ENCODE data around the gene PTPN1. TPM values are rescaled to one million over a fixed set of nuclear protein-coding genes. Genes with fewer than 3 reads are reported as not detected.

PTPN1 gene
- total and polyA plus RNA-seq, 10 of the 15 experiments (the other 5 are each of a cell fraction or from before 2014, with no cell fraction given): 15.9 to 74.7 (median 43.9) TPM

DNA sequence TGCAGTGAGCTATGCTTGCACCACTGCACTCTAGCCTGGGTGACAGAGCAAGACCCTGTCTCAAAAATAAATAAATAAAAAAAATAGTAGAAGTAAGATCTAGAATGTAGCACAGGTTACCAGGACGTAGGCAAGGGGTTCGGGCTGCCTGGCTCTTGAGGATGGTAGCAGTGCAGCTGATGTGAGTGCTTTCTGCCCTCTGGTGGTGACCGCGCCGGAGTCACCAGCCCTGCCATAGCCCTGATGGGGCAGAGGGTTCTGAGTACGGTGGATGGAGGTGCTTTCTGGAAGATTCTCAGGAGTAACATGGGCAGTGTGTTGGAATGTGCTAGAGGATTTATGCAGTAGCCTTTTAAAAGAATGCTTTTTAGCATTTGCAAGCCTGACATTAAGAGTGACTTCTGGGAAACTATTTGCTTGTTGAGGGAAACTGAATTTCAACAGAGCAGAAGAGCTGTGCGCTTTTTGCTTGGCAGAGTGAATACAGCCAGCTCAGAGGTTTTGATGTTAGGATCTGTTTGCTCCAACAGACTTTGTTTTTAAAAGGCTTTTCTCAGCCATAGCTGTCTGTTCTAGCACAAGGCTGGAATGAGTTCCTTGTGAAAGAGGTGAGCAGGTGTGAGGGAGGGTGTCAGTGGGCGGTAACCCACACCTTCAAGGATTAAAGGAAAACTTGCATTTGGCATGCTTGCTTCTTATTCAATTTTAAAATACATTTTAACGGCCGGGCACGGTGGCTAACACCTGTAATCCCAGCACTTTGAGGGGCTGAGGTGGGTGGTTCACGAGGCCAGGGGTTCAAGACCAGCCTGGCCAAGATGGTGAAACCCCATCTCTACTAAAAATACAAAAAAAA, 65.9 kb downstream of the PTPN1 start:
- Histone ChIP-seq H3K79me2 (ENCODE audit: control insufficient read depth, insufficient read depth, low read length) (peaks cover 19% of the 10 kb centered on the region), H3K9ac (ENCODE audit: control insufficient read depth, insufficient read depth, low read length) (no peak overlapping the region), H3K4me2 (ENCODE audit: control insufficient read depth, insufficient read depth) (no peak overlapping the region), H3K36me3 (ENCODE audit: control insufficient read depth in 2 of 2, insufficient read depth in 2 of 2, low read length in 1 of 2) (peaks cover 38 to 60% of the 10 kb centered on the region in 2 experiments), H3K27me3 (replicated peaks in 1 of 2; ENCODE audit: control insufficient read depth in 2 of 2, insufficient read depth in 2 of 2, low read length in 1 of 2) (no peaks in the 10 kb centered on the region), H3K4me1 (ENCODE audit: control insufficient read depth, insufficient read depth, low read length) (peaks cover 3% of the 10 kb centered on the region), H2AFZ (ENCODE audit: control insufficient read depth, low read depth, low read length) (no peak overlapping the region), H3K9me3 (replicated peaks; ENCODE audit: control insufficient read depth, insufficient read depth, low read length) (no peaks in the 10 kb centered on the region), H4K20me1 (ENCODE audit: control insufficient read depth, insufficient read depth) (peaks cover 6% of the 10 kb centered on the region; the same call in 1 of the 2 replicates), H3K4me3 (no peak overlapping the region), H3K27ac (ENCODE audit: control insufficient read depth, insufficient read depth) (no peak overlapping the region)
- SMC1A ChIA-PET (ENCODE audit: uncharacterized antibody, unreplicated experiment): interaction anchor here (73.1 kb wide), 1 partner anchor 67 kb away, joined by 2799 read pairs; the partner anchor contains the start of gene PTPN1
- 51% methylated on average over 12 of the region's 12 CpGs for WGBS (ENCODE audit: insufficient coverage, insufficient replicate concordance, low lambda C conversion rate, missing lambda C conversion rate)
- RAD21 ChIA-PET (ENCODE audit: unreplicated experiment): interaction anchor here (0.9 to 4.6 kb wide), 12 partner anchors 35 to 112 kb away, joined by 3 to 36 read pairs (median 6); partner anchors contain the start of gene PTPN1
- no peak for DNase-seq (ENCODE audit: low read depth, low spot score)
- BruUV-seq (replicated peaks): no TSS peak
- FAIRE-seq: peak; percentile 68
- peak; percentile 96 for ATAC-seq
- intact Hi-C loops (cut with micrococcal nuclease; ENCODE audit: unreplicated experiment) (no loop called here), in situ Hi-C loops (cut with MboI) (loop anchor here (5.0 kb wide), 1 partner anchor 104 kb away; no protein-coding TSS in a partner anchor)
- CTCF ChIA-PET: interaction anchor here (0.6 to 11.4 kb wide), 25 partner anchors 8 to 460 kb away, joined by 3 to 240 read pairs (median 5); partner anchors contain the start of gene PTPN1
- POLR2A ChIA-PET: no interaction called here
- no peak for TF ChIP-seq IKZF2 (IDR thresholded peaks at IDR 0.05)
- no peak for TF ChIP-seq POLR2A (IDR thresholded peaks at IDR 0.05; ENCODE audit: low read depth, low read length)
- 0 out of 2 replicates have a peak, but pooled peaks have one; percentile 34 for TF ChIP-seq YY1 (IDR thresholded peaks at IDR 0.05; ENCODE audit: low read depth, low read length)
- TF ChIP-seq FOS (IDR thresholded peaks at IDR 0.05; ENCODE audit: borderline replicate concordance, extremely low read depth, insufficient read length): no peak
- peak; percentile 67; the same call in 1 of the 2 replicates for TF ChIP-seq SMC3 (IDR thresholded peaks at IDR 0.05; ENCODE audit: borderline replicate concordance, low read length)
- peak; percentile 60 for TF ChIP-seq RAD21 (IDR thresholded peaks at IDR 0.05; ENCODE audit: insufficient read depth, low read depth, low read length)
- TF ChIP-seq, protein P1, sequence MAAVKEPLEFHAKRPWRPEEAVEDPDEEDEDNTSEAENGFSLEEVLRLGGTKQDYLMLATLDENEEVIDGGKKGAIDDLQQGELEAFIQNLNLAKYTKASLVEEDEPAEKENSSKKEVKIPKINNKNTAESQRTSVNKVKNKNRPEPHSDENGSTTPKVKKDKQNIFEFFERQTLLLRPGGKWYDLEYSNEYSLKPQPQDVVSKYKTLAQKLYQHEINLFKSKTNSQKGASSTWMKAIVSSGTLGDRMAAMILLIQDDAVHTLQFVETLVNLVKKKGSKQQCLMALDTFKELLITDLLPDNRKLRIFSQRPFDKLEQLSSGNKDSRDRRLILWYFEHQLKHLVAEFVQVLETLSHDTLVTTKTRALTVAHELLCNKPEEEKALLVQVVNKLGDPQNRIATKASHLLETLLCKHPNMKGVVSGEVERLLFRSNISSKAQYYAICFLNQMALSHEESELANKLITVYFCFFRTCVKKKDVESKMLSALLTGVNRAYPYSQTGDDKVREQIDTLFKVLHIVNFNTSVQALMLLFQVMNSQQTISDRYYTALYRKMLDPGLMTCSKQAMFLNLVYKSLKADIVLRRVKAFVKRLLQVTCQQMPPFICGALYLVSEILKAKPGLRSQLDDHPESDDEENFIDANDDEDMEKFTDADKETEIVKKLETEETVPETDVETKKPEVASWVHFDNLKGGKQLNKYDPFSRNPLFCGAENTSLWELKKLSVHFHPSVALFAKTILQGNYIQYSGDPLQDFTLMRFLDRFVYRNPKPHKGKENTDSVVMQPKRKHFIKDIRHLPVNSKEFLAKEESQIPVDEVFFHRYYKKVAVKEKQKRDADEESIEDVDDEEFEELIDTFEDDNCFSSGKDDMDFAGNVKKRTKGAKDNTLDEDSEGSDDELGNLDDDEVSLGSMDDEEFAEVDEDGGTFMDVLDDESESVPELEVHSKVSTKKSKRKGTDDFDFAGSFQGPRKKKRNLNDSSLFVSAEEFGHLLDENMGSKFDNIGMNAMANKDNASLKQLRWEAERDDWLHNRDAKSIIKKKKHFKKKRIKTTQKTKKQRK (IDR thresholded peaks at IDR 0.05; ENCODE audit: low read depth, low read length): no peak
- TF ChIP-seq, protein P2, sequence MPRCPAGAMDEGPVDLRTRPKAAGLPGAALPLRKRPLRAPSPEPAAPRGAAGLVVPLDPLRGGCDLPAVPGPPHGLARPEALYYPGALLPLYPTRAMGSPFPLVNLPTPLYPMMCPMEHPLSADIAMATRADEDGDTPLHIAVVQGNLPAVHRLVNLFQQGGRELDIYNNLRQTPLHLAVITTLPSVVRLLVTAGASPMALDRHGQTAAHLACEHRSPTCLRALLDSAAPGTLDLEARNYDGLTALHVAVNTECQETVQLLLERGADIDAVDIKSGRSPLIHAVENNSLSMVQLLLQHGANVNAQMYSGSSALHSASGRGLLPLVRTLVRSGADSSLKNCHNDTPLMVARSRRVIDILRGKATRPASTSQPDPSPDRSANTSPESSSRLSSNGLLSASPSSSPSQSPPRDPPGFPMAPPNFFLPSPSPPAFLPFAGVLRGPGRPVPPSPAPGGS (IDR thresholded peaks at IDR 0.05; ENCODE audit: borderline replicate concordance, insufficient read depth, low read depth, low read length, poor library complexity, severe bottlenecking): no peak
- TF ChIP-seq NR2C1 (IDR thresholded peaks at IDR 0.05): no peak
- TF ChIP-seq, protein P3, sequence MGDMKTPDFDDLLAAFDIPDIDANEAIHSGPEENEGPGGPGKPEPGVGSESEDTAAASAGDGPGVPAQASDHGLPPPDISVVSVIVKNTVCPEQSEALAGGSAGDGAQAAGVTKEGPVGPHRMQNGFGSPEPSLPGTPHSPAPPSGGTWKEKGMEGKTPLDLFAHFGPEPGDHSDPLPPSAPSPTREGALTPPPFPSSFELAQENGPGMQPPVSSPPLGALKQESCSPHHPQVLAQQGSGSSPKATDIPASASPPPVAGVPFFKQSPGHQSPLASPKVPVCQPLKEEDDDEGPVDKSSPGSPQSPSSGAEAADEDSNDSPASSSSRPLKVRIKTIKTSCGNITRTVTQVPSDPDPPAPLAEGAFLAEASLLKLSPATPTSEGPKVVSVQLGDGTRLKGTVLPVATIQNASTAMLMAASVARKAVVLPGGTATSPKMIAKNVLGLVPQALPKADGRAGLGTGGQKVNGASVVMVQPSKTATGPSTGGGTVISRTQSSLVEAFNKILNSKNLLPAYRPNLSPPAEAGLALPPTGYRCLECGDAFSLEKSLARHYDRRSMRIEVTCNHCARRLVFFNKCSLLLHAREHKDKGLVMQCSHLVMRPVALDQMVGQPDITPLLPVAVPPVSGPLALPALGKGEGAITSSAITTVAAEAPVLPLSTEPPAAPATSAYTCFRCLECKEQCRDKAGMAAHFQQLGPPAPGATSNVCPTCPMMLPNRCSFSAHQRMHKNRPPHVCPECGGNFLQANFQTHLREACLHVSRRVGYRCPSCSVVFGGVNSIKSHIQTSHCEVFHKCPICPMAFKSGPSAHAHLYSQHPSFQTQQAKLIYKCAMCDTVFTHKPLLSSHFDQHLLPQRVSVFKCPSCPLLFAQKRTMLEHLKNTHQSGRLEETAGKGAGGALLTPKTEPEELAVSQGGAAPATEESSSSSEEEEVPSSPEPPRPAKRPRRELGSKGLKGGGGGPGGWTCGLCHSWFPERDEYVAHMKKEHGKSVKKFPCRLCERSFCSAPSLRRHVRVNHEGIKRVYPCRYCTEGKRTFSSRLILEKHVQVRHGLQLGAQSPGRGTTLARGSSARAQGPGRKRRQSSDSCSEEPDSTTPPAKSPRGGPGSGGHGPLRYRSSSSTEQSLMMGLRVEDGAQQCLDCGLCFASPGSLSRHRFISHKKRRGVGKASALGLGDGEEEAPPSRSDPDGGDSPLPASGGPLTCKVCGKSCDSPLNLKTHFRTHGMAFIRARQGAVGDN (IDR thresholded peaks at IDR 0.05): no peak
- no peak for TF ChIP-seq TCF3 (IDR thresholded peaks at IDR 0.05; ENCODE audit: borderline replicate concordance, insufficient read depth, low read depth, low read length)
- TF ChIP-seq NFXL1 (IDR thresholded peaks at IDR 0.05; ENCODE audit: borderline replicate concordance): no peak

Measured in GM12878 (cell line).